Thyroid gland (tissue), 4 donors: ENCODE results near the gene SLCO4A1. TPM values are rescaled to one million over a fixed set of nuclear protein-coding genes. Genes with fewer than 3 reads are reported as not detected.

Experiments used
- DNase-seq, 2 donors: peaks; one replicate each; pipeline ENCODE4 v3.0.0-alpha.2; 2019
- H3K27ac ChIP-seq, 3 donors: fragments of 200-600 bp; sonication (generic); 1 replicate in 2 of 3; 2 replicates in 1 of 3; pipeline ENCODE4 v1.5.1; 2016 to 2019; ENCODE audit warnings: mild to moderate bottlenecking in 1 of 3, moderate library complexity in 1 of 3
- H3K27me3 ChIP-seq: fragments of 200-600 bp; sonication (generic); one replicate; pipeline ENCODE4 v1.5.1; 2019
- H3K36me3 ChIP-seq, 2 donors: fragments of 200-600 bp; sonication (generic); one replicate each; pipeline ENCODE4 v1.5.1; 2016 to 2019
- H3K4me1 ChIP-seq, 2 donors: fragments of 200-600 bp; sonication (generic); one replicate each; pipeline ENCODE4 v1.5.1; 2017 to 2019
- H3K4me3 ChIP-seq, 3 donors: fragments of 200-600 bp; sonication (generic); replicated peaks in 1 of 3; 1 replicate in 2 of 3; 2 replicates in 1 of 3; pipeline ENCODE4 v1.5.1; 2016; ENCODE audit warnings: mild to moderate bottlenecking in 1 of 3
- H3K9me3 ChIP-seq: fragments of 200-600 bp; sonication (generic); one replicate; pipeline ENCODE4 v1.5.1; 2017
- POLR2A ChIP-seq, 2 donors: fragments of 450-650 bp; IDR thresholded peaks; one replicate each; pipeline ENCODE4 v1.6.1; 2017; ENCODE audit warnings: antibody characterized with exemption in 2 of 2, mild to moderate bottlenecking in 2 of 2, moderate library complexity in 1 of 2
- WGBS, 2 donors: methylation state at CpG; one replicate each; pipeline ENCODE4 v1.1.5; 2017; 5-methylcytosine and 5-hydroxymethylcytosine counted together
- intact Hi-C: fragments of 100-400 bp; cut with DNase I; formaldehyde crosslinking; loops from one replicate; pipeline ENCODE4 v1.15.1; 2023
- total RNA-seq, 4 donors: library from RNA; depleted of rRNA; stranded (reverse); fragments of >200 nt; gene quantifications; one replicate each; pipeline ENCODE4 v1.2.3, GENCODE V29; 2016
- TF ChIP-seq, protein P1 (sequence below), 6 experiments: fragments of 200-600 bp in 3 of 6; fragments of 450-650 bp in 3 of 6; sonication (generic) in 3 of 6; IDR thresholded peaks; one replicate each; pipeline ENCODE4 v1.5.1; 2016 to 2019; ENCODE audit warnings: antibody characterized with exemption in 6 of 6, mild to moderate bottlenecking in 2 of 6, inconsistent platforms in 1 of 6, moderate library complexity in 1 of 6

The SLCO4A1 gene
- total RNA-seq, 4 donors from 2014 or later: 5.3 to 18.3 (median 6.7) TPM

- 87 to 92% methylated on average over 16 to 29 of the region's 34 CpGs for WGBS, 2 donors
- Histone ChIP-seq H3K27ac (no peak overlapping the region), H3K9me3 (no peaks in the 10 kb centered on the region), H3K4me1 (peaks cover 13 to 29% of the 10 kb centered on the region in 2 donors), H3K36me3 (no peaks in the 10 kb centered on the region), H3K4me3 (no peak overlapping the region), H3K27me3 (no peaks in the 10 kb centered on the region)
- intact Hi-C loops: no loop called here
- TF ChIP-seq, protein P1, sequence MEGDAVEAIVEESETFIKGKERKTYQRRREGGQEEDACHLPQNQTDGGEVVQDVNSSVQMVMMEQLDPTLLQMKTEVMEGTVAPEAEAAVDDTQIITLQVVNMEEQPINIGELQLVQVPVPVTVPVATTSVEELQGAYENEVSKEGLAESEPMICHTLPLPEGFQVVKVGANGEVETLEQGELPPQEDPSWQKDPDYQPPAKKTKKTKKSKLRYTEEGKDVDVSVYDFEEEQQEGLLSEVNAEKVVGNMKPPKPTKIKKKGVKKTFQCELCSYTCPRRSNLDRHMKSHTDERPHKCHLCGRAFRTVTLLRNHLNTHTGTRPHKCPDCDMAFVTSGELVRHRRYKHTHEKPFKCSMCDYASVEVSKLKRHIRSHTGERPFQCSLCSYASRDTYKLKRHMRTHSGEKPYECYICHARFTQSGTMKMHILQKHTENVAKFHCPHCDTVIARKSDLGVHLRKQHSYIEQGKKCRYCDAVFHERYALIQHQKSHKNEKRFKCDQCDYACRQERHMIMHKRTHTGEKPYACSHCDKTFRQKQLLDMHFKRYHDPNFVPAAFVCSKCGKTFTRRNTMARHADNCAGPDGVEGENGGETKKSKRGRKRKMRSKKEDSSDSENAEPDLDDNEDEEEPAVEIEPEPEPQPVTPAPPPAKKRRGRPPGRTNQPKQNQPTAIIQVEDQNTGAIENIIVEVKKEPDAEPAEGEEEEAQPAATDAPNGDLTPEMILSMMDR (IDR thresholded peaks at IDR 0.05): no peak
- DNase-seq: no peak
Measured at GRCh38 chr20:62599216-62600110, 42.8 kb upstream of the SLCO4A1 start.

GRCh38 chr20:62601172-62601571 lies 41.1 kb upstream of the SLCO4A1 start:
- TF ChIP-seq, protein P1 (IDR thresholded peaks at IDR 0.05): no peak
- no peak for TF ChIP-seq POLR2A (IDR thresholded peaks at IDR 0.05)

GRCh38 chr20:62601714-62602113 lies 40.6 kb upstream of the SLCO4A1 start:
- no peak for TF ChIP-seq POLR2A (IDR thresholded peaks at IDR 0.05)
- TF ChIP-seq, protein P1 (IDR thresholded peaks at IDR 0.05): no peak
- DNase-seq: no peak
- intact Hi-C loops: no loop called here
- H3K4me1 ChIP-seq: peaks cover 19 to 31% of the 10 kb centered on the region in 2 donors
- 39 to 54% methylated on average over 3 of the region's 3 CpGs for WGBS, 2 donors
- H3K36me3 ChIP-seq: no peaks in the 10 kb centered on the region
- no peak overlapping the region for H3K27ac ChIP-seq
- H3K27me3 ChIP-seq: no peaks in the 10 kb centered on the region
- H3K4me3 ChIP-seq: no peak overlapping the region
- H3K9me3 ChIP-seq: no peaks in the 10 kb centered on the region

More at GRCh38 chr20:62601172-62601571, 41.1 kb upstream of the SLCO4A1 start:
- Histone ChIP-seq H3K27ac (no peak overlapping the region), H3K27me3 (no peaks in the 10 kb centered on the region), H3K4me1 (peaks cover 14 to 29% of the 10 kb centered on the region in 2 donors), H3K36me3 (no peaks in the 10 kb centered on the region), H3K4me3 (no peak overlapping the region), H3K9me3 (no peaks in the 10 kb centered on the region)
- intact Hi-C loops: no loop called here
- DNase-seq: no peak
- WGBS, 2 donors: 58 to 66% methylated on average over 6 of the region's 6 CpGs

- Histone ChIP-seq H3K9me3 (no peaks in the 10 kb centered on the region), H3K27me3 (no peaks in the 10 kb centered on the region), H3K4me1 (peaks cover 22 to 35% of the 10 kb centered on the region in 2 donors), H3K36me3 (no peaks in the 10 kb centered on the region), H3K27ac (peak overlapping the region in 2 of 3 donors; percentile 37 to 65), H3K4me3 (no peak overlapping the region)
- no peak for DNase-seq
- 66 to 71% methylated on average over 10 of the region's 10 CpGs for WGBS, 2 donors
- intact Hi-C loops: no loop called here
- TF ChIP-seq POLR2A (IDR thresholded peaks at IDR 0.05): no peak
- TF ChIP-seq, protein P1 (IDR thresholded peaks at IDR 0.05): no peak
Measured at GRCh38 chr20:62602550-62602949, 39.8 kb upstream of the SLCO4A1 start.
